Measurements from ENCODE around the gene ZNF280D. TPM values are rescaled to one million over a fixed set of nuclear protein-coding genes. Genes with fewer than 3 reads are reported as not detected.

Gene ZNF280D
- total and polyA plus RNA-seq, 2 of the 13 experiments (the other 11 are each of a cell fraction or from before 2014, with no cell fraction given) = 7.1 to 11.9 TPM

- peak; percentile 91; the same call in 1 of the 2 replicates for TF ChIP-seq UBTF (CRISPR knock-in tag; IDR thresholded peaks at IDR 0.05)
- no peak for TF ChIP-seq DR1 (CRISPR knock-in tag; IDR thresholded peaks at IDR 0.05)
- peak; percentile 29; the same call in 1 of the 2 replicates for TF ChIP-seq ZSCAN25 (CRISPR knock-in tag; IDR thresholded peaks at IDR 0.05)
- no peak for TF ChIP-seq MAZ (IDR thresholded peaks at IDR 0.05; ENCODE audit: borderline replicate concordance, low read depth, low read length)
- TF ChIP-seq MAZ (CRISPR knock-in tag; IDR thresholded peaks at IDR 0.05; ENCODE audit: low read depth) = no peak
- TF ChIP-seq HMGXB3 (CRISPR knock-in tag; IDR thresholded peaks at IDR 0.05; ENCODE audit: borderline replicate concordance) = 0 out of 2 replicates have a peak, but pooled peaks have one; percentile 4
- peak; percentile 20; the same call in 1 of the 2 replicates for TF ChIP-seq ZNF770 (CRISPR knock-in tag; IDR thresholded peaks at IDR 0.05)
- no peak for TF ChIP-seq DPF2 (CRISPR knock-in tag; IDR thresholded peaks at IDR 0.05; ENCODE audit: borderline replicate concordance, low read depth)
- no peak for TF ChIP-seq SATB2 (CRISPR knock-in tag; IDR thresholded peaks at IDR 0.05)
- TF ChIP-seq HNRNPH1 (optimal IDR thresholded peaks at IDR 0.05; ENCODE audit: low read depth, low read length) = no peak
- TF ChIP-seq ZBTB10 (CRISPR knock-in tag; IDR thresholded peaks at IDR 0.05; ENCODE audit: borderline replicate concordance) = peak; percentile 14; the same call in 1 of the 2 replicates
- no peak for TF ChIP-seq HOXA7 (CRISPR knock-in tag; IDR thresholded peaks at IDR 0.05)
- peak; percentile 94 for TF ChIP-seq YY1 (IDR thresholded peaks at IDR 0.05; ENCODE audit: insufficient read depth, insufficient replicate concordance, low read depth, low read length)
- TF ChIP-seq GABPB1 (CRISPR knock-in tag; IDR thresholded peaks at IDR 0.05) = peak; percentile 67
These were observed at the start of gene ZNF280D (continued) for GRCh38 chr15:56733136-56734012.
